Retina (tissue), 1 donor: ENCODE measurements around the gene VAV3.

Experiments used
- DNase-seq: peaks from one replicate; pipeline ENCODE4 v3.0.0-alpha.2; 2016

VAV3 gene

DNA sequence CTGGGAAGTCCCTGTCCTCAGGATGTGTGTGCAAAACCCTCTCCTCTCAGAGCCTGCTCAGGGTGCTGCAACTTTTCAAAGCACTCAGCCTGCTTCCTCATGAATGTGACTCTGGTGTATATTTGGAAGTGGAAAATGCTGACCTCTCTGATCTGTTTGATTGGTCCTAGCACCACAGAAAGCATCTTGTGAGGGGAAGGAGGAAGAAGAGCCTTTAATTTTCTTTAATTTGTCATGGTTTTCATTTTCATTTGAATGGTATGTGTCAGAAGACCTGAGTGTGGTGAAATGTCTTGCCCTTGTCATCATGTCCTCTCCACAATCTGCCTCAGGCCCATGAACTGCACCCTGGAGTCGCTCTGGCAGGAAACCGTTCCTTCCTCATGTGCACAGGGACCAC, 440.7 kb downstream of the VAV3 start:
- no peak for DNase-seq

DNA sequence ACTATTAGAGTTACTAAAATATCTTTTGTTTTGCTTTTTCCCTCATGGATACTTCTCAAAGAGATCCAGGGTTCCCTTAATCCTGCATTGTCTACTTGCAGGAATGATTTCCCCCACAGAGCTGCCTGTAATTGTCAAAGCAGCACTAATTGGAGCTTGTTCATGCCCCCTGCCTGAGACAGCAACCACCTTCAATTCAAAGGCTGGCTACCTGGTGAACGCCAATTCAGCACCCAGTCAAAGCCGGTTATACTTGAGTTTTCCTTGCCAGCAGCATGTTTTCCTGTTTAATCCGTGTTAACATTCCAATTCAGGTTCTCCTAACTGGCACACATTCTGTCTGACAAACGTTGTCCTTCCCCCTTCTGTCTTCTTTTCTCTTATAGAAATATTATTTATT, 441.2 kb downstream of the VAV3 start:
- no peak for DNase-seq

DNA sequence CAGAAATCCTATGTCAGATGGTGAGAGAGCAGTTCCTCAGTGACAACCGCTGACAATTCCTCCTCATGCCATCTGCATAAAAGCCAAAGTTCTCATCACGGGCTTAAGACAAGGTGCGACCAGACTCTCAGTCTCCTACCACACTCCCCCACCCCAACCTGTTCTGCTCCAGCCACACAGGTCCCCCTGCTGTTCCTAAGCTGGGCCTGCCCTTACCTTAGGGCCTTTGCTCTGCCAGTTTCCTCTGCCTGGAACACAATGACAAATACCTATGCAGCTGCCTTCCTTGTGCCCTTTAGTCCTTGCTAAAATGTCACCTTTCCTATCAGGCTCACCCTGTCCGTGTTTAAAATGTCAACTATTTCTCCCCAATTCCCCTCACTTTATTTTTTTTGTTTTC, 441.9 kb downstream of the VAV3 start:
- no peak for DNase-seq
